Measurements from ENCODE around the gene SERPINF2.

- TF ChIP-seq CTCF (IDR thresholded peaks at IDR 0.05) (no peak), POLR2A (IDR thresholded peaks at IDR 0.05) (no peak), EP300 (IDR thresholded peaks at IDR 0.05) (no peak)
These were observed 17.6 kb upstream of the SERPINF2 start for GRCh38 chr17:1724869-1725641.
